BJ (cell line): Measurements from ENCODE around the gene SESN3. TPM values are rescaled to one million over a fixed set of nuclear protein-coding genes. Genes with fewer than 3 reads are reported as not detected.

Source experiments
- CTCF ChIA-PET: fragments of 350-600 bp; formaldehyde crosslinking; extraction: SDS; loops from one replicate; lab custom pipeline; 2021; ENCODE audit warnings: antibody characterized with exemption, inconsistent platforms; lab: Yijun Ruan, JAX
- POLR2A ChIA-PET: fragments of 300-600 bp; sonication (Branson Sonifier 250); formaldehyde crosslinking; extraction: SDS; loops from one replicate; lab custom pipeline; 2021; ENCODE audit warnings: antibody characterized with exemption; lab: Charles Lee
- DNase-seq: peaks from one replicate; pipeline ENCODE4 v3.0.0-alpha.2; 2011; ENCODE audit warnings: low read depth
- H3K27me3 ChIP-seq: 2 replicates; pipeline ENCODE4 v1.6.0; 2011; ENCODE audit warnings: low read length; ENCODE audit not compliant: control insufficient read depth, insufficient read depth
- H3K36me3 ChIP-seq: 2 replicates; pipeline ENCODE4 v1.5.1; 2011; ENCODE audit warnings: low read length; ENCODE audit not compliant: control insufficient read depth, insufficient read depth
- H3K4me3 ChIP-seq: 2 replicates; pipeline ENCODE4 v1.5.1; 2011; ENCODE audit warnings: low read depth, mild to moderate bottlenecking, control low read depth, low read length
- polyA plus RNA-seq: library from polyadenylated mRNA; depleted of rRNA; stranded (reverse); fragments of >200 nt; gene quantifications from 2 replicates; pipeline ENCODE4 v1.2.3, GENCODE V29; 2011
- TF ChIP-seq, protein P1 (sequence below): IDR thresholded peaks from 2 replicates; pipeline ENCODE4 v1.5.1; 2011; ENCODE audit warnings: low read depth, mild to moderate bottlenecking, control low read depth, inconsistent platforms, low read length, moderate library complexity; ENCODE audit not compliant: insufficient read depth

The SESN3 gene
- polyA plus RNA-seq, 1 experiment: 0.31 TPM

DNA sequence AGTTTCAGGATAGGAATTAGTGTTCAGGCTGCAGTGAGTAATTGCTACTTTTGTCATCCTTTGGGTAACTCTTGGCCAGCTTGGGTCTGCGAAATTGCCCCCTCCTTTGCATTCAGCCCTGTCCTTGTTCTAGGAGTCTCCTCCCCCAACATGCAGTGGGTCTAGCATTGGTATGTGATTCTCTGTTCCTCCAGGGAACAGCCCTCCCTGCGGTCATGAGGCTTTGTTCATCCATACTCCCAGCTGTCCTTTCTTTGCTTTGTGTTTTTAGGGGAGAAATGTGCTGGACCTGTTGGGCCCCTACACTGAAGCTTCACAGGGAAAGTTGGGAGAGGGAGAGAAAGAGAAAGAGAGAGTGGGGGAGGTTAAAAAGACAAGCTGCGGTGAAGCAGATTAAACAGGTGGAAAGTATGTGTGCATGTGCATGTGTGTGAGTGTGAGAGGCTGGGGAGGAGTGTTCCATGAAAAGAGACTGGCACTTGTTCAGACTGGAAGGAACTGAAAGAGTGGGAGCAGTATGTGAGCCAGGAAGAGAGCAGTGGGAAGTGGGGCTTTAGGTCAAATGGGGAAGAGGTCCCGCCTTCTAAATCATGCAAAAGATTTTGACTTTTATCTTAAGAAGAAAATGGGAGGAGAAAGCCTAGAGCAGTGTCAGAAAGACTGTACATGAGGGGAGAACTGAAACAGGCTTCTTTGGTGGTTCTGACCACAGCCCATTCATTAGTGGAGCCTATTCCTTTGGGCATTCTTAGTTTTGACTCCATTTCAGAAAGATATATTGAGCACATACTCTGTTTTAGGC lies 17.9 kb upstream of the SESN3 start:
- POLR2A ChIA-PET: no interaction called here
- TF ChIP-seq, protein P1, sequence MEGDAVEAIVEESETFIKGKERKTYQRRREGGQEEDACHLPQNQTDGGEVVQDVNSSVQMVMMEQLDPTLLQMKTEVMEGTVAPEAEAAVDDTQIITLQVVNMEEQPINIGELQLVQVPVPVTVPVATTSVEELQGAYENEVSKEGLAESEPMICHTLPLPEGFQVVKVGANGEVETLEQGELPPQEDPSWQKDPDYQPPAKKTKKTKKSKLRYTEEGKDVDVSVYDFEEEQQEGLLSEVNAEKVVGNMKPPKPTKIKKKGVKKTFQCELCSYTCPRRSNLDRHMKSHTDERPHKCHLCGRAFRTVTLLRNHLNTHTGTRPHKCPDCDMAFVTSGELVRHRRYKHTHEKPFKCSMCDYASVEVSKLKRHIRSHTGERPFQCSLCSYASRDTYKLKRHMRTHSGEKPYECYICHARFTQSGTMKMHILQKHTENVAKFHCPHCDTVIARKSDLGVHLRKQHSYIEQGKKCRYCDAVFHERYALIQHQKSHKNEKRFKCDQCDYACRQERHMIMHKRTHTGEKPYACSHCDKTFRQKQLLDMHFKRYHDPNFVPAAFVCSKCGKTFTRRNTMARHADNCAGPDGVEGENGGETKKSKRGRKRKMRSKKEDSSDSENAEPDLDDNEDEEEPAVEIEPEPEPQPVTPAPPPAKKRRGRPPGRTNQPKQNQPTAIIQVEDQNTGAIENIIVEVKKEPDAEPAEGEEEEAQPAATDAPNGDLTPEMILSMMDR: no peak
- Histone ChIP-seq H3K36me3 (no peaks in the 10 kb centered on the region), H3K27me3 (0 out of 2 replicates have a peak, but pooled peaks cover 2% of the 10 kb centered on the region), H3K4me3 (no peak overlapping the region)
- CTCF ChIA-PET: no interaction called here
- DNase-seq: no peak

DNA sequence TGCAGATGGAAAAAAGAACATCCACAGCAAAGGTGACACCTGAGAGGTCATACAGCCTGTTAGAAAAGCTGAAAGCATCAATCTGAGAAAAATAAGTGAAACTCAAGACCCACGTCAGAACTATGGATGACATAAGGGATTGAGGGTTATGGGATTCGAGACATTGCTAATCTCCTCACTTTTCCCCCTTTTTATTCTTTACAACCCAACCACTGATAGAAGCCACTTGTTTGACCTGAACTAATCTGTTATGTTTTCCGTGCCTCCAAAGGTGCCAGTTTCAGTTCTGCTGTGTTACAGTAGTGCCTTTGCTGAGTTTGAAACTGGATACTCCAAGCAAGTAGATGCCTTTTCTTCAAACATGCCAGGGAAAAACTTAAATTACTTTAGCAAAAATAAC lies 16.9 kb upstream of the SESN3 start:
- Histone ChIP-seq H3K36me3 (no peaks in the 10 kb centered on the region), H3K27me3 (0 out of 2 replicates have a peak, but pooled peaks cover 2% of the 10 kb centered on the region), H3K4me3 (no peak overlapping the region)
- ChIA-PET CTCF (no interaction called here), POLR2A (no interaction called here)
- no peak for DNase-seq
- TF ChIP-seq, protein P1: no peak

DNA sequence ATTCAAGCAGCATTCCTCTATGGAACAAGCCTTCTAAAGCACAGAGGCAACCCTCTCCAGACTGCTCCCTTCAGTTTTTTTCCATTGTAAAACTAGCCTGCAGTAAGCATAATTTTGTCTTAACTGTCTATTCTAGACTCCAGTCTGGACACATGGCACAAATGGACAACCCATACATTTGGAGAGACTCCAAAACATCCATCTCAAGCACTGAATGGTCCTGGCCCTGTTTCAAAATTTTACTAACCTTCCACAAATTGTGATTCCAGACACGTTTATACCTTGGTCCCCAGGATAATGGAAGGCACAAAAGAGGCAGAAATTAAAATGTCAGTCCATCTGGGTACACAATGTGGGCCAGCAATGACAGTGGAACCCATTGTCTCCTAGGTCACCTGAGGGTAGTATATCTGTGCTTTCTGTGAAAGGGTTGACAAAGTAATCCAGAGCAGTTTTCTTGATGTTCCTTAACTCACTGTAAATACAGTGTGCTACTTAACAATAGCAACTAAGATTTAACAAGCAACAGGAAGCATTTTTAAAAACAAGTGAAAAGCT lies 16.2 kb upstream of the SESN3 start:
- Histone ChIP-seq H3K27me3 (0 out of 2 replicates have a peak, but pooled peaks cover 2% of the 10 kb centered on the region), H3K4me3 (no peak overlapping the region), H3K36me3 (no peaks in the 10 kb centered on the region)
- ChIA-PET POLR2A (no interaction called here), CTCF (no interaction called here)
- DNase-seq: no peak
- TF ChIP-seq, protein P1: no peak

DNA sequence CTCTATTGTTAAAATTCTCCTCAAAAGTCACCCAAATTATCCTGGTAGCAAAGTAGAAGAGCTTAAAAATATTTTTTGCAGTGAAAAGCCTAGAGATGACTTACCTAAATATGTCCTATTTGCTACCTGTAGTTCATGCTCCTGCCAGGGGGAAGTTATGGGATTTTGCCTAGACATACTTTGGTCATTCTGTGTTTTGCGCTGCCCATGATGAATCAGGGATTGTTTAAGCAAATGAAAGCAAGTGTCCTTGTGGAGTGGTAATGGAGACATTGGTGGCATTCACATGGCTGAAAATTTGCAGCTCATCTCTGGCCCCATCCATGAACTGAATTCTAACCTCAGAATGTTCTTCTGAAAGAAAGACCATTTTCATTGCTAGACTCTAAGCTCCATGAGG lies 14.6 kb upstream of the SESN3 start:
- ChIA-PET CTCF (no interaction called here), POLR2A (no interaction called here)
- TF ChIP-seq, protein P1: no peak
- H3K27me3 ChIP-seq: peaks cover 4% of the 10 kb centered on the region; the same call in 1 of the 2 replicates
- H3K36me3 ChIP-seq: no peaks in the 10 kb centered on the region
- no peak for DNase-seq
- H3K4me3 ChIP-seq: no peak overlapping the region

DNA sequence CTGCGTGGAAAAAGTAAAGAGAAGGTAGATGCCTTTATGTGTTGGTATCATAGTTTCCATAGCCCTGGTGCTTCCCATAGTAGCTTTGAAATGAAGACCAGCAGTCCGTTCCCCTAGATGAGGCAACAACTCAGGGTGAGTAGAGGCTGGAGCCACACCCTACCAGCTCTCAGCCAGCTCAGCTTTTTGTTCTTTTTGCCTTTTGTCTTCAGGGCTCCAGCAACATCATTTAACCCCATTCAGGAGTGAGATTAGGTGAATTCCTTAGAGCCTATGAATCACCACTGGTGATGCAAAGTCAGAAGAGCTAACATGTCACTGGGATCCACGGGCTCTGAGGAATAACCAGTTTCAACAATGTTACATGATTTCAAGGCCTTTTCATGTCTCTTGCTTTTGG lies 14.0 kb upstream of the SESN3 start:
- Histone ChIP-seq H3K4me3 (no peak overlapping the region), H3K36me3 (no peaks in the 10 kb centered on the region), H3K27me3 (peaks cover 4% of the 10 kb centered on the region; the same call in 1 of the 2 replicates)
- DNase-seq: no peak
- ChIA-PET CTCF (no interaction called here), POLR2A (no interaction called here)
- TF ChIP-seq, protein P1: no peak
